ENCODE results near the gene MKNK1.

The MKNK1 gene

DNA sequence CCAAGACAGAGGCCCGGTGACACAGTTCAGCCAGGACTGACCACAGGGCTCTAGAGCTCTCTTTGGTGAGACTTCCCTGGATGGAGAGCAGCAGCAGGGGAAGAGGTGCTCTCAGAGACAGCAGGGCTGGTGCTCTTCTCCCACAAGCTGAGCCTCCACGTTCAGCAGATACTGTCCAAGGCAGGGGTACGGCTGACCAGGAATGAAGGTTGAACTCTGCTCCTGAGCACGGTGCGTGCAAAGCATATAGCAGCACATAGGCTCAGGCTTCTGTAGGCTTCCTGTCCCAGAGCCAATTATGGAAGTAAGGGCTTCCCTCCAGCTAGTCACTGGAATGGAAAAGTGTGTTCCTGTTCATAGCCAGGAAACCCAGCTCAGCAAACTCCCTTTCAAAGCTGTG, 90.5 kb downstream of the MKNK1 start:
- no peaks in the 10 kb centered on the region for H3K27me3 ChIP-seq (ENCODE audit: control insufficient read depth, insufficient read depth, low read length)
- TF ChIP-seq, protein P1, sequence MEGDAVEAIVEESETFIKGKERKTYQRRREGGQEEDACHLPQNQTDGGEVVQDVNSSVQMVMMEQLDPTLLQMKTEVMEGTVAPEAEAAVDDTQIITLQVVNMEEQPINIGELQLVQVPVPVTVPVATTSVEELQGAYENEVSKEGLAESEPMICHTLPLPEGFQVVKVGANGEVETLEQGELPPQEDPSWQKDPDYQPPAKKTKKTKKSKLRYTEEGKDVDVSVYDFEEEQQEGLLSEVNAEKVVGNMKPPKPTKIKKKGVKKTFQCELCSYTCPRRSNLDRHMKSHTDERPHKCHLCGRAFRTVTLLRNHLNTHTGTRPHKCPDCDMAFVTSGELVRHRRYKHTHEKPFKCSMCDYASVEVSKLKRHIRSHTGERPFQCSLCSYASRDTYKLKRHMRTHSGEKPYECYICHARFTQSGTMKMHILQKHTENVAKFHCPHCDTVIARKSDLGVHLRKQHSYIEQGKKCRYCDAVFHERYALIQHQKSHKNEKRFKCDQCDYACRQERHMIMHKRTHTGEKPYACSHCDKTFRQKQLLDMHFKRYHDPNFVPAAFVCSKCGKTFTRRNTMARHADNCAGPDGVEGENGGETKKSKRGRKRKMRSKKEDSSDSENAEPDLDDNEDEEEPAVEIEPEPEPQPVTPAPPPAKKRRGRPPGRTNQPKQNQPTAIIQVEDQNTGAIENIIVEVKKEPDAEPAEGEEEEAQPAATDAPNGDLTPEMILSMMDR (IDR thresholded peaks at IDR 0.05): no peak
- H3K27ac ChIP-seq: no peak overlapping the region
- no peak overlapping the region for H3K9ac ChIP-seq
- H3K4me1 ChIP-seq: peaks cover 2% of the 10 kb centered on the region
- H3K36me3 ChIP-seq (ENCODE audit: control insufficient read depth, insufficient read depth, low read length): no peaks in the 10 kb centered on the region
- H3K4me2 ChIP-seq (ENCODE audit: low read length): no peak overlapping the region
- H3K9me3 ChIP-seq (ENCODE audit: control insufficient read depth, low read length): no peaks in the 10 kb centered on the region
- H3K4me3 ChIP-seq (ENCODE audit: low read depth, low read length): no peak overlapping the region
- no peaks in the 10 kb centered on the region for H3K79me2 ChIP-seq
- no peak overlapping the region for H2AFZ ChIP-seq

DNA sequence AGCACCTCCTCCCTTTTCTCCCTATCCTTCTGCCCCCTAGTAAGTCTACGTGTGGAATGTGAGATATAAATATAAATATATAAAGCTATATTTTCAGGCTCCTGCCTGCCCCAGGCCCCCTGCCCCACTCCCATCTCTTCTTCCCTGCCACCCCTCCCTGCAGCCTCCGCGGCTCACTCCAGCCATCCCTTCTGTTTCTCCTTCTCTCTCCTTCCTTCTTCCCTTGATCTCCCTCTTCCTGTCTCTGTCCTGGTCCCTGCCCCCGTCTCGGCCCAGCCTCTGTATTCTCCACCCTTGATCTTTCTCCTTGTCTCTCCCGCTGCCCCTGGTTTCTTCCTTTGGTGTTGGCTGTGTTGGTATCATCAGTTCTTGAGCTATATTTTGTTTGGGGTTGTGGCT, 91.3 kb downstream of the MKNK1 start:
- TF ChIP-seq, protein P1 (IDR thresholded peaks at IDR 0.05): no peak

DNA sequence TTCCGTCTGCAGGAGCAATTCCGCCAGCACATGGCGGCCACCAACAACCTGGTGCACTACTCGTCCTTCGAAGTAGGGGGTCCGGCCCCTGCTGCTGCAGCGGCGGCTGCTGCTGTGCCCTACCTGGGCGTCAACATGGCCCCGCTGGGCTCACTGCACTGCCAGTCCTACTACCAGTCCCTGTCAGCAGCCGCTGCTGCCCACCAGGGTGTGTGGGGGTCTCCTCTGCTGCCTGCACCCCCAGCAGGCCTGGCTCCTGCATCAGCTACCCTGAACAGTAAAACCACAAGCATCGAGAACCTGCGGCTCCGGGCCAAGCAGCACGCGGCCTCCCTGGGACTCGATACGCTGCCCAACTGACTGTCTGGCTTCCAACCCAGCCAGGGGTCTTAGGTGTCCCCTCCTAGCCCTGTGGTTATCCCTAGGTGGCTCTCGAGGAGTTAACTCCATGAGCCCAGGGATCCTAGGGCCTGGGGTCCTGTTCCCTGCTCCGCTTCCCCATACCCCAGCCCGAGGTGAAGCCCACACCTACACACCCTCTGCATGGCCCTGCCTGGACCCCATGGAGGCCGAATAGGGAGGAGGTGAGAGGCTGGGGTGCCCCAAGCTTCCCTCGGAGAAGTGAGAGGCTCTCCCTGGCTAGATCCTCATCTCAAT, 91.8 kb downstream of the MKNK1 start:
- Histone ChIP-seq H3K27me3 (ENCODE audit: control insufficient read depth, insufficient read depth, low read length) (no peaks in the 10 kb centered on the region), H3K27ac (no peak overlapping the region), H3K4me1 (peaks cover 2% of the 10 kb centered on the region), H3K4me2 (ENCODE audit: low read length) (no peak overlapping the region), H3K4me3 (ENCODE audit: low read depth, low read length) (no peak overlapping the region), H3K36me3 (ENCODE audit: control insufficient read depth, insufficient read depth, low read length) (no peaks in the 10 kb centered on the region), H3K9ac (no peak overlapping the region), H3K9me3 (ENCODE audit: control insufficient read depth, low read length) (no peaks in the 10 kb centered on the region), H3K79me2 (no peaks in the 10 kb centered on the region), H2AFZ (no peak overlapping the region)
- TF ChIP-seq, protein P1 (IDR thresholded peaks at IDR 0.05): no peak

More for the DNA sequence above, 91.3 kb downstream of the MKNK1 start:
- Histone ChIP-seq H3K27me3 (ENCODE audit: control insufficient read depth, insufficient read depth, low read length) (no peaks in the 10 kb centered on the region), H3K9ac (no peak overlapping the region), H3K79me2 (no peaks in the 10 kb centered on the region), H3K36me3 (ENCODE audit: control insufficient read depth, insufficient read depth, low read length) (no peaks in the 10 kb centered on the region), H3K4me3 (ENCODE audit: low read depth, low read length) (no peak overlapping the region), H3K27ac (no peak overlapping the region), H3K9me3 (ENCODE audit: control insufficient read depth, low read length) (no peaks in the 10 kb centered on the region), H2AFZ (no peak overlapping the region), H3K4me1 (peaks cover 2% of the 10 kb centered on the region), H3K4me2 (ENCODE audit: low read length) (no peak overlapping the region)

DNA sequence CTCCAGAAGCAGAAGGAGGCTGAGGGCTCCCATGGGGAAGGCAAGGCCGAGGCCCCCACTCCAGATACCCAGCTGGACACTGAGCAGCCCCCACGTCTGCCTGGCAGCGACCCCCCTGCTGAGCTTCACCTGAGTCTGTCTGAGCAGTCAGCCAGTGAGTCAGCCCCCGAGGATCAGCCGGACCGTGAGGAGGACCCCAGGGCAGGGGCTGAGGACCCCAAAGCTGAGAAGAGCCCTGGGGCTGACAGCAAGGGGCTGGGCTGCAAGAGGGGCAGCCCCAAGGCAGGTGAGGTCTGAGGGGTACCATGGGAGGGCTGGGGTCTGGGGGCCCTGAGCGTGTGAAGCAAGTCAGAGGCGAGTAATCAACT, 93.1 kb downstream of the MKNK1 start:
- H3K4me3 ChIP-seq (ENCODE audit: low read depth, low read length): no peak overlapping the region
- no peaks in the 10 kb centered on the region for H3K27me3 ChIP-seq (ENCODE audit: control insufficient read depth, insufficient read depth, low read length)
- no peaks in the 10 kb centered on the region for H3K79me2 ChIP-seq
- H3K4me1 ChIP-seq: no peaks in the 10 kb centered on the region
- H3K27ac ChIP-seq: no peak overlapping the region
- no peaks in the 10 kb centered on the region for H3K36me3 ChIP-seq (ENCODE audit: control insufficient read depth, insufficient read depth, low read length)
- H3K9ac ChIP-seq: no peak overlapping the region
- no peak overlapping the region for H3K4me2 ChIP-seq (ENCODE audit: low read length)
- H2AFZ ChIP-seq: no peak overlapping the region
- TF ChIP-seq, protein P1 (IDR thresholded peaks at IDR 0.05): no peak
- H3K9me3 ChIP-seq (ENCODE audit: control insufficient read depth, low read length): no peaks in the 10 kb centered on the region

DNA sequence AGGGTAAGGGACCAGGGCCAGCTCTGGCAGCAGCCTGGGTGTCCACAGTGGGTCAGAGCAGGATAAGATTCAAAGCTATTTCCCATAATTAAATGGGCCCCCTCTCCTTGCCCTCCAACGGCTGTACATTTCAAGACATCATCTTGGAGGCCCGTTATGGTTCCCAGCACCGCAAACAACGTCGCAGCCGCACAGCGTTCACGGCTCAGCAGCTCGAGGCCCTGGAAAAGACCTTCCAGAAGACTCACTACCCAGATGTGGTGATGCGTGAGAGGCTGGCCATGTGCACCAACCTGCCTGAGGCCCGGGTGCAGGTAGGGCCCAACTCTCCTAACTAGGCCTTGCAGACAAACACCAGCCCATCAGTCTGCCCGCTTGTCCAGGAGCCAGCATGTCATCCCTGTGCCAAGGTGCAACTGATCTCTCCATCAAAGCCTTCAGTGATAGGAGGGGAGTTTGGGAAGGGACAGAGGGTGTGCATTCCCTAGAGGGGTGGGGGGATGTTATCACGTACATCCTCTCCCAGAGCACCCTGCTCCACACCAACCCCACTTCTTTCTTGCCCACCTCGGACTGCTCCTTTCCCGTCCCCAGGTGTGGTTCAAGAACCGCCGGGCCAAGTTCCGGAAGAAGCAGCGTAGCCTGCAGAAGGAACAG, 93.6 kb downstream of the MKNK1 start:
- H3K27me3 ChIP-seq (ENCODE audit: control insufficient read depth, insufficient read depth, low read length): no peaks in the 10 kb centered on the region
- H3K4me3 ChIP-seq (ENCODE audit: low read depth, low read length): no peak overlapping the region
- H3K36me3 ChIP-seq (ENCODE audit: control insufficient read depth, insufficient read depth, low read length): no peaks in the 10 kb centered on the region
- H3K79me2 ChIP-seq: no peaks in the 10 kb centered on the region
- TF ChIP-seq, protein P1 (IDR thresholded peaks at IDR 0.05): no peak
- no peaks in the 10 kb centered on the region for H3K9me3 ChIP-seq (ENCODE audit: control insufficient read depth, low read length)
- no peak overlapping the region for H3K4me2 ChIP-seq (ENCODE audit: low read length)
- H2AFZ ChIP-seq: no peak overlapping the region
- H3K4me1 ChIP-seq: no peaks in the 10 kb centered on the region
- H3K27ac ChIP-seq: no peak overlapping the region
- no peak overlapping the region for H3K9ac ChIP-seq

All from parathyroid adenoma (tissue), 2 donors.